Prostate gland (tissue), 2 donors: ENCODE data around the gene GGTLC2.

Experiments
- CTCF ChIP-seq, 4 experiments: fragments of 200-600 bp in 2 of 4; fragments of 450-650 bp in 2 of 4; sonication (generic) in 2 of 4; IDR thresholded peaks; 1 replicate in 3 of 4; 2 replicates in 1 of 4; pipeline ENCODE4 v1.5.1; 2016 to 2019; ENCODE audit warnings: antibody characterized with exemption in 4 of 4, mild to moderate bottlenecking in 2 of 4, moderate library complexity in 2 of 4
- POLR2A ChIP-seq: fragments of 450-650 bp; IDR thresholded peaks from one replicate; pipeline ENCODE4 v1.6.1; 2016; ENCODE audit warnings: antibody characterized with exemption, mild to moderate bottlenecking

DNA sequence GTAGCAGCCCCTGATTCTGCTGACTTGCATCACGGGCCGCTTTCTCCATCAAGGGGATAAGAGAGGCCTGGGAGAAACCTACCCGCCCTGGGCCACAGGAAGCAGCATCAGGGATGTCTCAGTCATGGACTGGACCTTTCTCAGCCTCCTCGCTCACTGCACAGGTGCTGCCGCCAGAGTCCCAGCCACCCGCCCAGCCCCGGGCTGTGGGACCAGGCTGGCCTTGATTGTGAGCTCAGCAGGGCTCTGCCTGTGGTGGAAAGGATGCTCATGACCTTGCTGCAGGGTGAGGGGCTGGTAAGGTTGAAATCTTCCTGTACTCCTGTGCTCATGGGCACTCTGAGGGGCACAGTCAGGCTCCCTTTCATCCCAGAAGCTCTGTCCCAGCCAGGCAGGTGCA, 26.0 kb upstream of the GGTLC2 start:
- no peak for TF ChIP-seq POLR2A
- TF ChIP-seq CTCF (IDR thresholded peaks at IDR 0.05) = no peak
